Fibroblast of mammary gland (primary cell): Measurements from ENCODE around the gene FHOD3.

Experiments used
- DNase-seq: peaks from one replicate; pipeline ENCODE4 v3.0.0-alpha.2; 2010; ENCODE audit warnings: low read depth
- H3K4me3 ChIP-seq: 2 replicates; pipeline ENCODE4 v1.5.1; 2011; ENCODE audit warnings: low read depth, mild to moderate bottlenecking, low read length, moderate library complexity; ENCODE audit not compliant: control insufficient read depth
- CTCF ChIP-seq: conservative IDR thresholded peaks from 2 replicates; pipeline ENCODE4 v1.5.1; 2011; ENCODE audit warnings: low read depth, low read length, inconsistent platforms; ENCODE audit not compliant: control insufficient read depth, insufficient read depth

The FHOD3 gene

GRCh38 chr18:36477776-36478175, 180.3 kb downstream of the FHOD3 start:
- no peak for DNase-seq
- no peak for TF ChIP-seq CTCF
- no peak overlapping the region for H3K4me3 ChIP-seq

DNA sequence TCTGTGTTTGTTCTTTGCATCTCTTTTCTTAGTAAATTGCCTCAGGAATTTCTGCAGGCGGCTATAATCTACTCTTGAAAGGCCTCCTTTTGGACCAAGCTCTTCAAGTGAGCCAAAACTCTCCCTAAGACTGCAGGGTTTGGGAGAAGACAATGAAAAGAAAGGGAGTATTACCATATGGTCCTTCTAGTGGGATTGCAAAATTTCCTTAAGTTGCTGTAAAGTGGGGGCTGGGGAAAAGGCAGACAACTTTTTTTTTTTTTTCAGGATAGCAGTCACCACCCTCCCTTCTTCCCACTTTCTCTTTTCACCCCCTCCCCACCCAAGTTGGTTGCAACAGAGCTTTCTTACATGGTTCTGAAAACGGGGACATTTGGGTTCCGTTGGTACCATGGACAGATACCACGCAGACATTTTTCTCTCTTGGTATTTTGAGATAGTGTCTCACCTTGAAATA, 183.7 kb downstream of the FHOD3 start:
- H3K4me3 ChIP-seq: no peak overlapping the region
- no peak for DNase-seq
- TF ChIP-seq CTCF: no peak

GRCh38 chr18:36481935-36482334, 184.4 kb downstream of the FHOD3 start:
- H3K4me3 ChIP-seq: no peak overlapping the region
- TF ChIP-seq CTCF: no peak
- no peak for DNase-seq

DNA sequence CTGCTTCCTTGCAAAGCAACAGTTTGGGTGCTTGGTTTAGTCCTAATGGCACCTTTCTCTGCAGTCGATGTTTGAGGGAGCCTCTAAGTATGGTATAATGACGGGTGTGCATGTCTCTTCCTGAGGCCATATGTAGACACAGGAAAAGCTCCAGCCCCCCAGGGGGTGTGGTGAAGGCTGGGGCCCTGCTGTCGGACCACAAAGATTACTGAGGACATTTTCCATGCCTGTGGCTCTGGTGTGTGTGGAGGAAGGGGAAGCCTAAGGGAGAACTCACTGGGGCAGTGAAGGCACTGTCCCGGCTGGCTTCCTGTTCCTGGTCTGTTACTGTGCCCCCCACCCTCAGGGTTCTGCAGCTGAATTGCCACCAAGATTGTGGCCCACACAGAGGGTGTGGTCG, 187.1 kb downstream of the FHOD3 start:
- no peak overlapping the region for H3K4me3 ChIP-seq
- no peak for DNase-seq
- TF ChIP-seq CTCF: no peak

DNA sequence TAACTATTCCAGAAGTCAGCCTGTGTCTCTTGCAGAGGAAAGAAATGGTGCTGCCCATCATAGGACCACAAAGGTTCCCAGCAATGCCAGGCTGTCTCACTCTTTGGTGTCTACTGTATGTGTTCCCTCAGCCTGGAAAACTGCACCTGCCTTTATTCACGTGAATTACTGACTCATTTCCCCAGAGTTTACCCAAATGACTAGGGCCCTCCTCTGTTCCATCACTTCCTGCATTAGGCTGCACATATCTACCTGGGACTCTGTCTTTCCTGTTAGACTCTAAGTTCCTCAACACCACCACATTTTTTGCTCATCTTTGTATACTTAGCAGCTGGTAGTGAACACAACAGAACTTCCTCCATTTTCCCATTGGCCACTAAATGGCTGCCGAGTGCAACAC, 188.3 kb downstream of the FHOD3 start:
- no peak for TF ChIP-seq CTCF
- no peak for DNase-seq
- no peak overlapping the region for H3K4me3 ChIP-seq

DNA sequence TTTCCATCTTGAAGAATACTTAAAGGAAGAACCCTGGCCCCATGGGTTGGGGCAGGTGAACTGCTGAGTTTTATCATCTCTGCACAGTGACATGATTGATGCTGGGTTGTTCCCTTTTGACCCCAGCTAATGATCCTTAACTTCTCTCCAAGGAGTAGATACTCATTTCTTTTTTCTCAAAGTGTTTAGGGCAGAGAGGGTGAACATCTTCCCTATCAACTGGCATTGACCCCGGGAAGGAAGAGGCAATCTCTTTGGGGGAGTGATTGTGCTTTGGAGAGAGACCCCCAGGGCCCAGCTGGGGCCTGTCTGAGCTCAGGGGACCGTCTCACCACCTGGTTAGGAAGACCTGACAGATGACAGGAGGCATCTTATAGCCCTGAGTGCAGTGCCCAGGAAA, 190.6 kb downstream of the FHOD3 start:
- H3K4me3 ChIP-seq: no peak overlapping the region
- no peak for DNase-seq

More for the DNA sequence above, 190.6 kb downstream of the FHOD3 start:
- no peak for TF ChIP-seq CTCF
